Stimulated activated naive CD8-positive, alpha-beta T cell treated with anti-CD3 and anti-CD28 coated beads, Interleukin-15, amount 100 ng/mL, for 72 hours (primary cell): ENCODE measurements around the gene RNF114.

Source experiments
- ATAC-seq: fragments of 150-1000 bp; cut with Tn5 transposase; 2 replicates; pipeline ENCODE4 v1.10.0; 2021; ENCODE audit warnings: mild to moderate bottlenecking, moderate library complexity
- DNase-seq, 2 donors: peaks; one replicate each; pipeline ENCODE4 v3.0.0; 2021 to 2022
- H3K27ac Mint-ChIP-seq, 2 donors: one replicate each; pipeline ENCODE4 v1.8.0; 2022; ENCODE audit warnings: mild to moderate bottlenecking in 2 of 2, mixed read lengths in 2 of 2, moderate library complexity in 2 of 2
- H3K27me3 Mint-ChIP-seq: one replicate; pipeline ENCODE4 v1.8.0; 2022; ENCODE audit warnings: mixed read lengths
- H3K4me1 Mint-ChIP-seq: one replicate; pipeline ENCODE4 v1.8.0; 2022; ENCODE audit warnings: mild to moderate bottlenecking, mixed read lengths
- H3K4me3 Mint-ChIP-seq, 2 donors: one replicate each; pipeline ENCODE4 v1.8.0; 2022; ENCODE audit warnings: mild to moderate bottlenecking in 2 of 2, mixed read lengths in 2 of 2, moderate library complexity in 1 of 2
- H3K9me3 Mint-ChIP-seq, 2 donors: one replicate each; pipeline ENCODE4 v1.8.0; 2022; ENCODE audit warnings: mixed read lengths in 2 of 2

RNF114 gene

DNA sequence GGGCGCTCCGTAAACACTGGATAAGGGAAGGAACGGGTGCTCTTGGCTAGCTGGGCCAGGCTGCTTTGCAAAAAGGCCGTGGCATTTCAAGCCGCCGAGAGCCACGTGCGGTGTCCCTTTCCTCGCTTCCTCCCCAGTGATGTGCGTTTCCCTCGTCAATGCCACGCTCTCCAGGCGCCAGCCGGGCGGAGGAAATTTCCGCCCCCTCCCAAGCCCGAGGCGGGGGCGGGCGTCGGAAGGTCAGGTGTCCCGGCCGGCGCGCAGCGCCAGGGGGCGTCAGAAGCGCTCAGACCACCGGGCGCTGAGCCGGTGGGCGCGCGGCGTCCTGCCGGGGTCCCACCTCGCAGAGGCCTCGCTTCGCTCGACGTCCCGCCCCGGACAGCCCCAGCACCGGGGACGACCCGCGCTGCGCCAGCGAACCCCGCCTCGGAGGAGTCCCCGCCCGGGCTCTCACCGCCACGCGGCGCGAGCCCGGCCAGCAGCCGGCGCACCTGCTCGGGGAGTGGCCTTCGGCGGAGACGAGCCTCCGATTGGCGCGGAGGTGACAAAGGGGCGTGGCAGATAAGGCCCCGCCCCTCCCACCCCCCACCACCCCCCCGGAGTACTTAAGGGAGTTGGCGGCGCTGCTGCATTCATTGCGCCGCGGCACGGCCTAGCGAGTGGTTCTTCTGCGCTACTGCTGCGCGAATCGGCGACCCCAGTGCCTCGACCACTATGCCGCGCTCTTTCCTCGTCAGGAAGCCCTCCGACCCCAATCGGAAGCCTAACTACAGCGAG, 46.3 kb downstream of the RNF114 start, which contains the start of gene SNAI1:
TSS of gene SNAI1 (plus strand) at position 635 of the 777 bp plus-strand sequence. CDS start at position 715, 80 bp downstream.
- Mint-ChIP-seq H3K9me3 (no peaks in the 10 kb centered on the region), H3K4me3 (peak within 1 kb of the TSS; percentile 67 to 75), H3K27ac (peak within 1 kb of the TSS in 1 of 2 donors; percentile 89), H3K4me1 (peaks cover 45% of the 10 kb centered on the region), H3K27me3 (peaks cover 7% of the 10 kb centered on the region)
- DNase-seq (peak; percentile 82 to 83), ATAC-seq (peak; percentile 90)

DNA sequence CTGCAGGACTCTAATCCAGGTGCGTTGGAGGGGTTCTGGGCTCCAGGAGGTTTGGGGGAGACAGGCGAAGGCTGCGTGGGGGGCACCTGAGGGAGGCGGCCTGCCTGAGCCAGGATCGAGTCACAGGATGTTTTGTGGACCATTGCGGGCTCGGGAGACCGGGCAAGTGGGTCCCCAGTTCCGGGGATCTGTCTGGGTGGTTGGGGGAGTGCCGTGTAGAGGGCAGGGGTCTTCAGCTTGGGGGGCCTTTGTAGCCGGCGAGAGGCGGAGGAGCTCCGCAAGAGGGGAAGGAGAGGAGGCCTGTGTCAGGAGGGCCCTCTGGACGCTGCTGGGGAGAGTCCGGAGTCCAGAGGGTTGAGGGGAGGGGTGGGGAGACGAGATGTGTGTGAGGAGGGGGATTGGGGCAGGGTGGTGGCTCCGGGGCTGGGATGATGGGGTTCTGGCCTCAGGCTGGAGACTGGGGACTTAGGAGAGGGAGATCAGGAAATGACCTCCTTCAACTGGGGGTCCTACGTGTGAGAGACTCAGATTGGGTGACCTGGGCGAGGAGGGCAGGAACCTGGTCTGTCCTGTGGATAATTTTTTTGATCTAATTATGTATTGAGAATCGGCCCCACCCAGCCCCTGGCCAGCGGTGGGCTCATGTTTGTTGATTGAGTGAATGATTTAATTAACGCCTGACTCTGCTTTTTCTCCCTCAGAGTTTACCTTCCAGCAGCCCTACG, 47.1 kb downstream of the RNF114 start:
- no peaks in the 10 kb centered on the region for H3K9me3 Mint-ChIP-seq
- ATAC-seq (no peak), DNase-seq (no peak)
- H3K4me1 Mint-ChIP-seq, result peaks cover 45% of the 10 kb centered on the region
- peaks cover 7% of the 10 kb centered on the region for H3K27me3 Mint-ChIP-seq
- peak overlapping the region in 1 of 2 donors; percentile 89 for H3K27ac Mint-ChIP-seq
- peak overlapping the region; percentile 9 to 75 for H3K4me3 Mint-ChIP-seq

DNA sequence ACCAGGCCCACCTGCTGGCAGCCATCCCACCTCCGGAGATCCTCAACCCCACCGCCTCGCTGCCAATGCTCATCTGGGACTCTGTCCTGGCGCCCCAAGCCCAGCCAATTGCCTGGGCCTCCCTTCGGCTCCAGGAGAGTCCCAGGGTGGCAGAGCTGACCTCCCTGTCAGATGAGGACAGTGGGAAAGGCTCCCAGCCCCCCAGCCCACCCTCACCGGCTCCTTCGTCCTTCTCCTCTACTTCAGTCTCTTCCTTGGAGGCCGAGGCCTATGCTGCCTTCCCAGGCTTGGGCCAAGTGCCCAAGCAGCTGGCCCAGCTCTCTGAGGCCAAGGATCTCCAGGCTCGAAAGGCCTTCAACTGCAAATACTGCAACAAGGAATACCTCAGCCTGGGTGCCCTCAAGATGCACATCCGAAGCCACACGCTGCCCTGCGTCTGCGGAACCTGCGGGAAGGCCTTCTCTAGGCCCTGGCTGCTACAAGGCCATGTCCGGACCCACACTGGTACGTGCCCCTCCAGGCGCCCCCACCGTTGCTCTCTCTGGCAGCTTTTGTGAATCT, 47.7 kb downstream of the RNF114 start:
- ATAC-seq, result no peak

DNA sequence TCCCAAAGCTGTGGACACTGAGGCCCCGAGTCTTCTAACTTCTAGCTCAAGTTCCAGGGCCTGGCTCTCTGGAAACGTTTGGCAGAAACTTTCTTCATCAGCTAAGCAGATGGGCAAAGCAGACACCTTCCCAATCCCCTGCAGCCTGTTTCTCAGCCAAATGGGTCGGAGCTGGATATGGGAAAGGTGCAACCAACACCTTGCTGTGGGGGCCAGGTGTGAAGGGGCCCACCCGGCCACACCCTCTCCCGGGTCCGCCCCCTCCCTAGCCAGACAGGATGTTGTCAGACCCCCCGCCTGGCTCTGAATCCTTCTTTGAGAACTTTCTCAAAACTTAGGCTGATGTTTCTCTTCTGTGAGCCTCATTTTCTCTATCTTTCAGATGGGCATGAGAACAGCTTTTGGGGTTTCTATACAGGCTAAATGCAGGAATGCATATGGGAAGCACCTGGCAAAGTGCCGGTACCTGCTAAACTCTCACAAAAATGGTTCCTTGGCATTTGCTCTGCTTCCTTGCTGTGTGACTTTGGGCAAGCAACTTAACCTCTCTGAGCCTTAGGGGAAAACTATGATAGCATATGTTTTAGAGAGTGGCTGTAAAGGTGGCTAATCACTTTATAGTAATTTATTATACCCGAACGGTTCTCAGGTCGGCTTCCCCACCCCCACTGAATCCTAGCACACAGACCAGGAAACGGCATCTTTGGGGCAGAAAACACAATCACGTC, 48.4 kb downstream of the RNF114 start:
- DNase-seq, result no peak
- Mint-ChIP-seq H3K27ac (no peak overlapping the region), H3K27me3 (peaks cover 7% of the 10 kb centered on the region), H3K4me3 (no peak overlapping the region), H3K4me1 (peaks cover 43% of the 10 kb centered on the region), H3K9me3 (no peaks in the 10 kb centered on the region)
- no peak for ATAC-seq

More for the DNA sequence above, 47.7 kb downstream of the RNF114 start:
- Mint-ChIP-seq H3K27ac (peak overlapping the region in 1 of 2 donors; percentile 14), H3K9me3 (no peaks in the 10 kb centered on the region), H3K4me3 (peak overlapping the region; percentile 36 to 75), H3K27me3 (peaks cover 7% of the 10 kb centered on the region), H3K4me1 (peaks cover 43% of the 10 kb centered on the region)
- no peak for DNase-seq

DNA sequence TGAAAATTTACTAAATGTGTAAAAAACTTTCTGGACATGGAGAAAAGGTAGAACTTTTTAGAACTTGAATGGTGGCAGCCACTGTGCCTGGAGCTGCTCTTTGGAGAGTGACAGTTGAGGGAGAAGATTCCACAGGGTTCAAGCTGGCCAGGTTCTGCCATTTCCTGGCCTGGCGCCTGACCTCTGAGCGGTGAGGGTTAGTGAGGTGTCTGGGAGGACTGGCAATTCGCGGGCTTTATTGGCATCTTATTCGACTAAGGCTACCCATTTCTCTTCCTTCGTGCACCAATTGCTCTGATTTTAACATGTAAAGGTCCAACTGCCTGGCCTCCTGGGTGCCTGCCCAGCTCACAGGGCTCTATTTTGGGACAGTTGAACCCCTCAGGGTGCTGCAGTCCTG, 49.0 kb downstream of the RNF114 start:
- no peak for DNase-seq
- H3K9me3 Mint-ChIP-seq, result no peaks in the 10 kb centered on the region
- H3K4me1 Mint-ChIP-seq, result peaks cover 43% of the 10 kb centered on the region
- ATAC-seq, result no peak
- H3K27me3 Mint-ChIP-seq, result peaks cover 11% of the 10 kb centered on the region
- H3K27ac Mint-ChIP-seq, result no peak overlapping the region
- H3K4me3 Mint-ChIP-seq, result no peak overlapping the region

DNA sequence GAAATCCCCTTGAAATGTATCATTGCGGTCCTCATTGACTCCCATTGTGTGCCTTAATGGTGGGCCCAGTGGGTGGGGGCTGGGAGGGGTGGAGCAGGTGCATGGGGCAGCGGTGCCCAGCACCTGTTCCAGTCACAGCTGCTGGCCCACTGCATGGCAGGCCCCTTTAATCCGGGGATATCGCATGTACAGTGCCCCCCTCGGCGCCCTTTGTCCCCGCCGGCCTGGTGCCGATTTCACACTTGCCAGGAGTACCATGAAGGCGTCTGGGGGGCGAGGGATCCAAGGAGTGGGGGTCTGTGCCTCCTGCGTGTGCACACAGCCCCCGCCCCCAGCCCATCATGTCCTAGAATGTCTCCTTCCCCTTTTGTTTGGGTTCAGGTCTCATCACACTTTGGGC, 49.4 kb downstream of the RNF114 start:
- Mint-ChIP-seq H3K4me1 (peaks cover 44% of the 10 kb centered on the region), H3K4me3 (no peak overlapping the region), H3K27me3 (peaks cover 14% of the 10 kb centered on the region), H3K9me3 (no peaks in the 10 kb centered on the region), H3K27ac (no peak overlapping the region)
- DNase-seq, result no peak
- no peak for ATAC-seq

DNA sequence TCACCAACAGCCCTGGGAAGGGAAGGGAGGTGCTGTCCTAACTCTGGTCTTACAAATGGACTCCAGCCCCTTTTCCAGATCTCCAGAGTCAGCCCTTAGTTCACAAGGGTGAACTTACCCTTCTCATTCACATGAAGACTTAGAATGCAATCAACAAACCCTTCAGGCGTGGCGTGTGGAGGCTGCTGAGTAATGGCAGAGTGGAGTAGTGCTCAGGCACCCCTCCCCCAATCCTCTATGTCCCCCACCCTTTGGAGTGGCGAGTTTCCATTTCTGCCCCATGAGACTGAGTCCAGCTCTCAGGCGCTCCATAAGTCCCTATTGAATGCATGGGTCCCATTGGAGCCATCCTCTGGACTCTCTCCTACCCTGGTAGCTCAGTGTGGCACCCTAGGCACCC, 49.9 kb downstream of the RNF114 start:
- Mint-ChIP-seq H3K27me3 (peaks cover 11% of the 10 kb centered on the region), H3K9me3 (no peaks in the 10 kb centered on the region), H3K4me1 (peaks cover 44% of the 10 kb centered on the region), H3K27ac (no peak overlapping the region), H3K4me3 (no peak overlapping the region)
- DNase-seq (no peak), ATAC-seq (no peak)

DNA sequence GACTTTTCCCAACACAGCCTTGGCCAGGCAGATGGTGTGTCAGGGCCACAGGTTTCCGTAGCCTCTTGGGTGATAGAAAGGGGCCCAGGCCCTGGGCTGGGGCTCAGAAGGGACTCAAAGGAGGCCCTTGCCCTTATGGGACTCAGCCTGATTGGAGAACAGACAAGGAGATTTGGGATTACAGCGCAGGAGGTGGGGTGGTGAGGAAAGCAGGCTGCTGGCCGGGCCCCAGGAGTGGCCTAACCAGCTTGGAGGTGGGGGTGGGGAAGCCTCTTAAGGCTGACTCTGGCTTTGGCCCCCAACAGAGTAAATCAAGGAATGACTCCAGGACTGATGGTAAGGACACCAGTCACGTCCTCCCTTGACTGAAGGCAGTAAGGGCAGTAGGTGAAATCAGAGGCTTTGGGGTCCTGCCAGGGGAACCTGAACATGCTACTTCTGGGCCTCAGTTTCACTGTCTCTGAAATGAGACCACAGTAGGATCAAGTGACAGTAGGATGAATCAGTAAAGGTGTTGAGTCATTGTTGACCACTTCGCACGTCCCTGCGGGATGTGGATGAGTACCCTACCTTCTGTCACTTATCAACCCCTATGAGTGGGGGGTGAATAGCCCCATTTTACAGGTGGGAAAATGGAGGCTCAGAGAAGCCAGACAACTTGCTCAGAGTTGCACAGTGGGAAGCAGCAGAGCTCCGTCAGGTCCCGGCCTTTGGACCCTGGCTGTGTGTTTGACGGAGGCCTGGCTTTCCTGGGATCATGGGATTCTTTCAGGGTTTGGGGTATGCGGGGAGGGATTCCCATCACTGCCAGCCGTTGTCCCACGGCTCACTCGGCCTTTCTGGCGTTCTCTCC, 51.0 kb downstream of the RNF114 start:
- H3K27me3 Mint-ChIP-seq, result peaks cover 8% of the 10 kb centered on the region
- no peaks in the 10 kb centered on the region for H3K9me3 Mint-ChIP-seq
- DNase-seq, result no peak
- H3K4me1 Mint-ChIP-seq, result peaks cover 36% of the 10 kb centered on the region
- ATAC-seq, result no peak
- no peak overlapping the region for H3K4me3 Mint-ChIP-seq
- no peak overlapping the region for H3K27ac Mint-ChIP-seq

DNA sequence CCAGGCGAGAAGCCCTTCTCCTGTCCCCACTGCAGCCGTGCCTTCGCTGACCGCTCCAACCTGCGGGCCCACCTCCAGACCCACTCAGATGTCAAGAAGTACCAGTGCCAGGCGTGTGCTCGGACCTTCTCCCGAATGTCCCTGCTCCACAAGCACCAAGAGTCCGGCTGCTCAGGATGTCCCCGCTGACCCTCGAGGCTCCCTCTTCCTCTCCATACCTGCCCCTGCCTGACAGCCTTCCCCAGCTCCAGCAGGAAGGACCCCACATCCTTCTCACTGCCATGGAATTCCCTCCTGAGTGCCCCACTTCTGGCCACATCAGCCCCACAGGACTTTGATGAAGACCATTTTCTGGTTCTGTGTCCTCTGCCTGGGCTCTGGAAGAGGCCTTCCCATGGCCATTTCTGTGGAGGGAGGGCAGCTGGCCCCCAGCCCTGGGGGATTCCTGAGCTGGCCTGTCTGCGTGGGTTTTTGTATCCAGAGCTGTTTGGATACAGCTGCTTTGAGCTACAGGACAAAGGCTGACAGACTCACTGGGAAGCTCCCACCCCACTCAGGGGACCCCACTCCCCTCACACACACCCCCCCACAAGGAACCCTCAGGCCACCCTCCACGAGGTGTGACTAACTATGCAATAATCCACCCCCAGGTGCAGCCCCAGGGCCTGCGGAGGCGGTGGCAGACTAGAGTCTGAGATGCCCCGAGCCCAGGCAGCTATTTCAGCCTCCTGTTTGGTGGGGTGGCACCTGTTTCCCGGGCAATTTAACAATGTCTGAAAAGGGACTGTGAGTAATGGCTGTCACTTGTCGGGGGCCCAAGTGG, 51.9 kb downstream of the RNF114 start:
- no peak overlapping the region for H3K4me3 Mint-ChIP-seq
- peaks cover 29% of the 10 kb centered on the region for H3K4me1 Mint-ChIP-seq
- no peaks in the 10 kb centered on the region for H3K9me3 Mint-ChIP-seq
- DNase-seq (no peak), ATAC-seq (no peak)
- peak overlapping the region in 1 of 2 donors; percentile 14 for H3K27ac Mint-ChIP-seq
- peaks cover 8% of the 10 kb centered on the region for H3K27me3 Mint-ChIP-seq

DNA sequence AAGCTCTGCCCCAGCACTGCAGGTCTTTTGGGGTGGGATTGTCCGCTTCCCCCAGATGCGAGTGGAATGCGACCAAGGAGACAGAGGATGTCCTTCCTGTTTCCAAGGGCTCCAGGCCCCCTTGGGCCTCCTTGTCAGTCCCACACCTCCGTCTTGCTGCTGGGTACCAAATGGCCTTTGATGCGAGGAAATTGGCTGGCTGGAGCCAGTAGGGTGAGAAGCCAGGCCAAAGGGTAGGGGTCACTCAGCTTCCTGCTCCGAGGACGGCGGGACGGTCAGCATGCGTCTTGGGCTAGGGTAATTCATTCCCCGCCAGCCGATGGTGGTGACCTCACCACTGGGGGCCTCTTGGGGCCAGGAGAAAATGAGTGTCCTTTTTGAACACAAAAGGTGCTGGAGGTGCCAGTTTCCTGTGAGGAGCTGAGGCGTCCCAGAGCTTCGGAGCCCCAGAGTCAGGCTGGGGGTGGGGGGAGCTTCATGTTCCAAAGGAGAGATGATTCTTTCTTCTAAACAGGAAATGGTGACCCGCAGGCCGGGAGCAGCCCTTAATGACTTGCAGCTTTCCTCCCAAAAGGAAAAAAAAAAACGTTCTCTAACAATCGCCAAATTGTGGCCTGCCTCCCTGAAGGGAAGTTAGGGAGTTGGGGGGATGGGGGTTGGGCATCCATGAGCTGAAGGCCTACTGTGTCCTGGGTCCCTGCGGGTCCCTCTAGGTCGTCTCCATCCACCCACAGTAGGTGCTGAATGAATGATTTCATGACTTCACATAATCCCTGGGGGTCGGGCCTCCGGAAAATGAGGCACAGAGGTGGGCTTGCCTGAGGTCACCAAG, 53.3 kb downstream of the RNF114 start:
- peaks cover 17% of the 10 kb centered on the region for H3K4me1 Mint-ChIP-seq
- DNase-seq (no peak), ATAC-seq (no peak)
- no peak overlapping the region for H3K4me3 Mint-ChIP-seq
- no peak overlapping the region for H3K27ac Mint-ChIP-seq
- no peaks in the 10 kb centered on the region for H3K9me3 Mint-ChIP-seq
- H3K27me3 Mint-ChIP-seq, result peaks cover 8% of the 10 kb centered on the region

DNA sequence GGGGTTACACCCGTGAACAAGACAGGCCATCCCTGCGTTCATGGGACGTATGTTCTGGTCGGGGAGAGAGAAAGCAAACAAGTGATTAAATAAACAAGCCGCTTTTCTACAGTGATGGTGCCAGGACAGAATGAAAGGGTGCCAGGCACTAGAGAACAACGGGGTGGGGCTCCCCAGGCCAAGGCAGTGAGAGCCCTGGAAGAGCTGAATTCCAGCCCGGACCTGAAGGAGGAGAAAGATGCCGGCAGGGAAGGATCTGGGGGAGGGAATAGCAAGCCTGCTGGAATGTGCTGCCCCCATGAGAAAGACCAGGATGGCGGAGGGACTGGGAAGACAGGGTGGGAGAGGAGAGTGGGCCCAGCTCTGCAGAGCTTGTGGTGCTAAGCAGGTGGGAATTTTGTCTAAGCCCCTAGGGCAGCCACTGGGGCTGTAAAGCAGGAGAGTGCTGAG, 54.1 kb downstream of the RNF114 start:
- no peak overlapping the region for H3K27ac Mint-ChIP-seq
- ATAC-seq (no peak), DNase-seq (no peak)
- no peaks in the 10 kb centered on the region for H3K9me3 Mint-ChIP-seq
- peaks cover 17% of the 10 kb centered on the region for H3K4me1 Mint-ChIP-seq
- peaks cover 8% of the 10 kb centered on the region for H3K27me3 Mint-ChIP-seq
- no peak overlapping the region for H3K4me3 Mint-ChIP-seq

DNA sequence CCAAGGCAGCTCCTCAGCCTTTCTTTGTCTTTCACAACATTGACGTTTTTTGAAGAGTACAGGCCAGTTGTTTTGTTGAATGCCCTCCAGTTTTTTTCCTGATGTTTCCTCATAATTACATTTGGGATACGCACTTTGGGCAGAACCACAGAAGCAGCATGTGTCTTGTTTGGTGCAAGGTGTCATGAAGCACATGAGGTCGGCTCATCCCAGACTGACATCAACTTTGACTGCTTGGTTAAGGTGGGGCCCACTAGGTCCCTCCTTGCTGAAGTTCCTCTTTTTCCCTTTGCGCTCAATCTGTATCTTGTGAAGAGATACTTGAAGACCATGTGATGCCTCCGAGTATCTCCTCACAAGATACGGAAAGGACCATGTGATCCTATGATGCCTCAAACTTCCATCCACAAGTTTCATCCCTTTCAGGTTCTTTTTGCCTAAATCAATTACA, 57.1 kb downstream of the RNF114 start:
- peaks cover 8% of the 10 kb centered on the region for H3K27me3 Mint-ChIP-seq
- DNase-seq (no peak), ATAC-seq (no peak)
- peaks cover 17% of the 10 kb centered on the region for H3K4me1 Mint-ChIP-seq
- no peak overlapping the region for H3K4me3 Mint-ChIP-seq
- H3K27ac Mint-ChIP-seq, result peak overlapping the region in 1 of 2 donors; percentile 3
- no peaks in the 10 kb centered on the region for H3K9me3 Mint-ChIP-seq

DNA sequence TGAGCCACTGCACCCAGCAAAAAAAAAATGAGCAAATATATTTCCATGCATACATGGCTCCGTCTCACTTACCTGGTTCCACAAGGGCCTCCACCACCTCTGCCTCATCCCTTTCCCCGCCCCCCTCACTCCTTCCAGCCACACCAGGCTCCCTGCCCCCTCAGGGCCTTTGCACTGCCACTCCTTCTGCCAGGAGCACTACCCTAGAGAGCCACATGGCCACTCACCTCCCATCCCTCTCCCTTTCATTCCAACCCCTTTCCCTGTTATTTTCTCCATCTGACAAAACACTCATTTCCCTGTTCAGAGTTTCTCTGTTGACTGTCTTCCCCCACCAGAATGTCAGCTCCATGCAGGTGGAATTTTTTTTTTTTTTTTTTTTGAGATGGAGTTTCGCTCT, 59.4 kb downstream of the RNF114 start:
- H3K4me3 Mint-ChIP-seq, result no peak overlapping the region
- ATAC-seq (no peak), DNase-seq (no peak)
- H3K9me3 Mint-ChIP-seq, result no peaks in the 10 kb centered on the region
- peaks cover under 1% of the 10 kb centered on the region for H3K27me3 Mint-ChIP-seq
- H3K4me1 Mint-ChIP-seq, result peaks cover 12% of the 10 kb centered on the region
- H3K27ac Mint-ChIP-seq, result no peak overlapping the region
